Ovary (tissue), 9 donors: Measurements from ENCODE around the gene PCSK5. TPM values are rescaled to one million over a fixed set of nuclear protein-coding genes. Genes with fewer than 3 reads are reported as not detected.

ENCODE experiments used
- DNase-seq, 5 donors: peaks; one replicate each; pipeline ENCODE4 v3.0.0-alpha.2; 2019 to 2020
- H3K27ac ChIP-seq, 2 donors: fragments of 200-600 bp; one replicate each; pipeline versions ENCODE4 v1.5.1 to v1.8.0; 2019 to 2022
- H3K27me3 ChIP-seq: fragments of 200-600 bp; one replicate; pipeline ENCODE4 v1.8.0; 2022
- H3K36me3 ChIP-seq: fragments of 200-600 bp; sonication (generic); one replicate; pipeline ENCODE4 v1.5.1; 2019
- H3K4me1 ChIP-seq: one replicate; pipeline ENCODE4 v1.8.1; 2013; ENCODE audit warnings: mild to moderate bottlenecking, moderate library complexity; ENCODE audit not compliant: insufficient read depth
- H3K4me3 ChIP-seq: fragments of 200-600 bp; sonication (generic); one replicate; pipeline ENCODE4 v1.5.1; 2017
- H3K9me3 ChIP-seq, 2 donors: fragments of 200-600 bp in 1 of 2; sonication (generic) in 1 of 2; one replicate each; pipeline versions ENCODE4 v1.5.1 to v1.8.1; 2013 to 2019; ENCODE audit warnings: mild to moderate bottlenecking in 1 of 2, moderate library complexity in 1 of 2
- CTCF ChIP-seq, 3 donors: fragments of 450-650 bp in 2 of 3; fragments of 200-600 bp in 1 of 3; IDR thresholded peaks; one replicate each; pipeline versions ENCODE4 v1.5.1 to v1.8.0; 2016 to 2022; ENCODE audit warnings: antibody characterized with exemption in 3 of 3, mild to moderate bottlenecking in 1 of 3
- EP300 ChIP-seq: sonication (generic); formaldehyde crosslinking; IDR thresholded peaks from one replicate; pipeline ENCODE4 v1.6.1; 2017; ENCODE audit warnings: antibody characterized with exemption
- POLR2A ChIP-seq: fragments of 450-650 bp; IDR thresholded peaks from one replicate; pipeline ENCODE4 v1.6.1; 2017; ENCODE audit warnings: antibody characterized with exemption, mild to moderate bottlenecking, moderate library complexity
- WGBS, 3 donors: extraction: QIAGEN DNeasy Blood & Tissue Kit in 1 of 3; methylation state at CpG; one replicate each; pipeline versions ENCODE4 v1.1.5 to v1.1.7; 2013 to 2017; 5-methylcytosine and 5-hydroxymethylcytosine counted together
- intact Hi-C, 4 donors: fragments of 100-400 bp; cut with DNase I; formaldehyde crosslinking; loops; one replicate each; pipeline versions ENCODE4 v1.11.0 to v1.15.1; 2022 to 2023
- polyA plus RNA-seq, 2 donors: library from polyadenylated mRNA; stranded (reverse); fragments of 200-250 nt in 1 of 2; fragments of 350-450 nt in 1 of 2; fragmentation: Illumina TruSeq in 1 of 2; extraction: RNeasy Lipid Tissue Mini Kit (QIAGEN cat#74804) in 1 of 2; gene quantifications; one replicate each; pipeline ENCODE4 v1.2.3, GENCODE V29; 2013 to 2014
- total RNA-seq, 7 donors: library from RNA; depleted of rRNA in 2 of 7; stranded (reverse); fragments of >200 nt in 2 of 7; fragmentation: NEBNext Ultra II Directional in 3 of 7; extraction: Animal tissue kit (Norgen Biotek cat#: 25700) in 3 of 7; gene quantifications; one replicate each; pipeline versions ENCODE4 v1.1.0 to v1.2.4, GENCODE V29; 2016 to 2023
- donor health status: DM: no; HTN: no; CAD: no; lungs with moderate emphysema.
- donor health status: DM: no; HTN: no; CAD: no.
- donor health status: Bipolar disorder and iron deficiency.
- donor health status: DM: yes; HTN: yes; CAD: no.
- donor health status: DM: no; HTN: no; CAD: no.
- donor health status: DM: yes; HTN: yes; CAD: no.

PCSK5 gene
- total and polyA plus RNA-seq, 9 donors: 12.7 to 41.8 (median 28.3) TPM

GRCh38 chr9:75889977-75890471, 449 bp upstream of the PCSK5 start:
- Histone ChIP-seq H3K4me3 (peak overlapping the region; percentile 68), H3K27me3 (no peaks in the 10 kb centered on the region), H3K27ac (peak overlapping the region; percentile 91 to 94), H3K4me1 (peaks cover 6% of the 10 kb centered on the region), H3K9me3 (no peaks in the 10 kb centered on the region), H3K36me3 (no peaks in the 10 kb centered on the region)
- DNase-seq: peak; percentile 46 to 76 (median 51)
- intact Hi-C loops: loop anchor here in 2 of 4 donors (10.0 kb wide), 5 partner anchors 165 to 415 kb away; no protein-coding TSS in a partner anchor
- 0% methylated on average over 24 of the region's 24 CpGs for WGBS, 3 donors
- TF ChIP-seq EP300 (peak; percentile 19), CTCF (IDR thresholded peaks at IDR 0.05) (no peak), POLR2A (peak; percentile 9)

- no peaks in the 10 kb centered on the region for H3K9me3 ChIP-seq
- peaks cover 12% of the 10 kb centered on the region for H3K4me1 ChIP-seq
- H3K27ac ChIP-seq: peak overlapping the region; percentile 91 to 94
- intact Hi-C loops: loop anchor here in 2 of 4 donors (10.0 kb wide), 5 partner anchors 163 to 413 kb away; no protein-coding TSS in a partner anchor
- peak overlapping the region; percentile 68 for H3K4me3 ChIP-seq
- WGBS, 3 donors: 0% methylated on average over 21 to 28 of the region's 28 CpGs
- no peaks in the 10 kb centered on the region for H3K36me3 ChIP-seq
- peak; percentile 17 for TF ChIP-seq POLR2A
- no peak for TF ChIP-seq CTCF (IDR thresholded peaks at IDR 0.05)
- peak; percentile 66 to 78 (median 74) for DNase-seq
- H3K27me3 ChIP-seq: no peaks in the 10 kb centered on the region
Measured at GRCh38 chr9:75891277-75891741, 836 bp downstream of the PCSK5 start.

- intact Hi-C loops: loop anchor here in 2 of 4 donors (10.0 kb wide), 5 partner anchors 163 to 413 kb away; no protein-coding TSS in a partner anchor
Measured at GRCh38 chr9:75891771-75892215, 1.3 kb downstream of the PCSK5 start.

More at GRCh38 chr9:75891771-75892215, 1.3 kb downstream of the PCSK5 start:
- peak overlapping the region; percentile 68 for H3K4me3 ChIP-seq
- no peaks in the 10 kb centered on the region for H3K9me3 ChIP-seq
- no peaks in the 10 kb centered on the region for H3K36me3 ChIP-seq
- TF ChIP-seq CTCF (IDR thresholded peaks at IDR 0.05): no peak
- no peak for TF ChIP-seq POLR2A
- no peak for TF ChIP-seq EP300
- WGBS, 3 donors: 0 to 1% (median 0%) methylated on average over 30 to 32 of the region's 32 CpGs
- H3K27me3 ChIP-seq: no peaks in the 10 kb centered on the region
- H3K4me1 ChIP-seq: peaks cover 12% of the 10 kb centered on the region
- peak; percentile 39 to 67 (median 60) for DNase-seq
- H3K27ac ChIP-seq: peak overlapping the region; percentile 91 to 94
